Measurements from ENCODE around the gene DUOX1. TPM values are rescaled to one million over a fixed set of nuclear protein-coding genes. Genes with fewer than 3 reads are reported as not detected.

The DUOX1 gene
- total and polyA plus RNA-seq, 9 of the 15 experiments (the other 6 are each of a cell fraction or from before 2014, with no cell fraction given), result 0.01 to 0.22 (median 0.01) TPM; not detected in 6

GRCh38 chr15:45200001-45200798, 70.4 kb downstream of the DUOX1 start (continued):
- TF ChIP-seq, protein P1, sequence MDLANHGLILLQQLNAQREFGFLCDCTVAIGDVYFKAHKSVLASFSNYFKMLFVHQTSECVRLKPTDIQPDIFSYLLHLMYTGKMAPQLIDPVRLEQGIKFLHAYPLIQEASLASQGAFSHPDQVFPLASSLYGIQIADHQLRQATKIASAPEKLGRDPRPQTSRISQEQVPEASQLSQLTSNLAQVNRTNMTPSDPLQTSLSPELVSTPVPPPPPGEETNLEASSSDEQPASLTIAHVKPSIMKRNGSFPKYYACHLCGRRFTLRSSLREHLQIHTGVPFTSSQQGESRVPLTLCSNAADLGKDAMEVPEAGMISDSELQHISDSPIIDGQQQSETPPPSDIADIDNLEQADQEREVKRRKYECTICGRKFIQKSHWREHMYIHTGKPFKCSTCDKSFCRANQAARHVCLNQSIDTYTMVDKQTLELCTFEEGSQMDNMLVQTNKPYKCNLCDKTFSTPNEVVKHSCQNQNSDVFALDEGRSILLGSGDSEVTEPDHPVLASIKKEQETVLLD (IDR thresholded peaks at IDR 0.05), result peak; percentile 83
- TF ChIP-seq RAD21 (CRISPR knock-in tag; conservative IDR thresholded peaks at IDR 0.05 in 1 of 2, IDR thresholded peaks at IDR 0.05 in 1 of 2), result no peak
- TF ChIP-seq NUFIP1 (IDR thresholded peaks at IDR 0.05; ENCODE audit: partially characterized antibody), result peak; percentile 29
- TF ChIP-seq ETV6 (IDR thresholded peaks at IDR 0.05; ENCODE audit: borderline replicate concordance in 1 of 2, low read depth in 2 of 2, low read length in 1 of 2), result no peak
- no peak for TF ChIP-seq ETV6 (CRISPR knock-in tag; IDR thresholded peaks at IDR 0.05; ENCODE audit: borderline replicate concordance)
- no peak for TF ChIP-seq KDM2B (CRISPR knock-in tag; IDR thresholded peaks at IDR 0.05)
- peak; percentile 99 for TF ChIP-seq TBP (optimal IDR thresholded peaks at IDR 0.05; ENCODE audit: low read depth, low read length)
- peak; percentile 51 for TF ChIP-seq ARID1B (IDR thresholded peaks at IDR 0.05)
- TF ChIP-seq HMG20B (CRISPR knock-in tag; IDR thresholded peaks at IDR 0.05), result no peak
- no peak for TF ChIP-seq MCM2 (IDR thresholded peaks at IDR 0.05; ENCODE audit: low read depth)
- no peak for TF ChIP-seq BMI1 (IDR thresholded peaks at IDR 0.05; ENCODE audit: low read length)
- peak; percentile 96 for TF ChIP-seq ESRRA (IDR thresholded peaks at IDR 0.05; ENCODE audit: borderline replicate concordance, low read depth)
- TF ChIP-seq, protein P2, sequence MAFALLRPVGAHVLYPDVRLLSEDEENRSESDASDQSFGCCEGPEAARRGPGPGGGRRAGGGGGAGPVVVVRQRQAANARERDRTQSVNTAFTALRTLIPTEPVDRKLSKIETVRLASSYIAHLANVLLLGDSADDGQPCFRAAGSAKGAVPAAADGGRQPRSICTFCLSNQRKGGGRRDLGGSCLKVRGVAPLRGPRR (CRISPR knock-in tag; IDR thresholded peaks at IDR 0.05), result no peak
- peak; percentile 74 for TF ChIP-seq CREM (IDR thresholded peaks at IDR 0.05; ENCODE audit: low read depth)
- no peak for TF ChIP-seq TAF15 (IDR thresholded peaks at IDR 0.05; ENCODE audit: low read depth, low read length)
- TF ChIP-seq RAD51 (IDR thresholded peaks at IDR 0.05; ENCODE audit: borderline replicate concordance, low read depth), result no peak
- TF ChIP-seq ZNF165 (CRISPR knock-in tag; IDR thresholded peaks at IDR 0.05; ENCODE audit: borderline replicate concordance), result no peak
- no peak for TF ChIP-seq SPI1 (IDR thresholded peaks at IDR 0.05; ENCODE audit: borderline replicate concordance, low read depth, low read length)
- no peak for TF ChIP-seq ZBTB17 (CRISPR knock-in tag; IDR thresholded peaks at IDR 0.05)
- no peak for TF ChIP-seq ZNF274 (IDR thresholded peaks at IDR 0.05; ENCODE audit: borderline replicate concordance, low read depth, low read length)
- no peak for TF ChIP-seq ASH1L (IDR thresholded peaks at IDR 0.05; ENCODE audit: borderline replicate concordance, low read depth, partially characterized antibody)
- no peak for TF ChIP-seq ERF (CRISPR knock-in tag; IDR thresholded peaks at IDR 0.05)
- peak; percentile 45; the same call in 1 of the 2 replicates for TF ChIP-seq ZNF41 (CRISPR knock-in tag; conservative IDR thresholded peaks at IDR 0.05)
- TF ChIP-seq RUNX1 (IDR thresholded peaks at IDR 0.05; ENCODE audit: low read depth), result no peak
- TF ChIP-seq E2F5 (CRISPR knock-in tag; IDR thresholded peaks at IDR 0.05), result peak; percentile 16; the same call in 1 of the 2 replicates
